ENCODE results near the gene HCN4. TPM values are rescaled to one million over a fixed set of nuclear protein-coding genes. Genes with fewer than 3 reads are reported as not detected.

The HCN4 gene
- total and polyA plus RNA-seq, 2 donors (not counting 3 experiments of a cell fraction or from before 2014, with no cell fraction given) = 0.01 TPM; not detected in 1

DNA sequence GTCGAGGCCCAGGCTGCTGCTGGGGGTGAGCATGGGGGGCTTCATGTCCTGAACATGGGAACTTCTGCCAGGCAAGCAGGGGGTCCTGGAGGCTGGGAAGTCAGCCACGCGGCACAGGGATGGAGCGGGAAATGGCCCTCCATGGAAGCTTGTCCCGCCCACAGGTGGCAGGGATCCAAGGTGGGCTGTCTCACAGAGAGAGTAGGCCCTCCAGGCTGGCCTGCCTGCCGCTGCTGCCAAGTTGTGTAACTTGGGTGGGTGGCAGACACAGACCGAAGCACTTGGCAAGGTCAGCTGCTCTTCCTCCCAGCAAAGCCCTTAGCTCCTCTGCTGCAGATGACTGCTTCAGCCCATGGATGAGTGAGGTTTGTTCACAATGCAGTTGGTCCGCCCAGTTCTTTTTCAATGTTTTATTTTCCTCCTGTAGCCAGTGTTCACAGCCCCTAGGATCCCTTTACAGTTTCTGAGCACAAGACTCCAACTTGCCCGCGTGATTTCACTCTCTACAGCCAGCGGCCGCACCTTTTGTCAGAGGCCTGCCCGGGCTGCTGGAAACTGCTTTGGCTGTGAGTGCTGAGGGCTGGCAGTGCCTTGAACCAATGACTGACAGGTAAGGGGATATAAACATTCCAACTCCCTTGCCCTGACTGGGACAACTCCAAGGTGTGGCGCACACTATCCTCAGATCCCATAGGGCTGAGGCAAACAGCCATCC, 26.7 kb downstream of the HCN4 start:
- ChIA-PET CTCF (no interaction called here), POLR2A (no interaction called here)
- intact Hi-C loops (cut with micrococcal nuclease) (no loop called here), dilution Hi-C loops (cut with MboI; ENCODE audit: extremely low pct_ligation_motif_present, low sequenced_read_pairs) (no loop called here)
- no TSS peak for BruUV-seq (replicated peaks)
- DNase-seq (ENCODE audit: low read depth, low spot score) (no peak), FAIRE-seq (no peak)
- no peak overlapping the region for H2AFZ ChIP-seq (ENCODE audit: low read depth, low read length)
- H4K20me1 ChIP-seq (replicated peaks; ENCODE audit: control insufficient read depth, extremely low read depth, insufficient read depth, low read length) = no peaks in the 10 kb centered on the region
- TF ChIP-seq GATA2 (IDR thresholded peaks at IDR 0.05; ENCODE audit: insufficient read depth, insufficient read length, low read depth, low read length) (no peak), CTCF (IDR thresholded peaks at IDR 0.05; ENCODE audit: extremely low read depth in 1 of 2, insufficient read depth in 1 of 2, low read depth in 1 of 2, low read length in 2 of 2) (no peak), JUN (IDR thresholded peaks at IDR 0.05; ENCODE audit: borderline replicate concordance, insufficient read depth, insufficient read length, low read depth) (no peak), FOS (IDR thresholded peaks at IDR 0.05; ENCODE audit: borderline replicate concordance, insufficient read depth, low read length) (no peak)
- TF ChIP-seq, protein P1, sequence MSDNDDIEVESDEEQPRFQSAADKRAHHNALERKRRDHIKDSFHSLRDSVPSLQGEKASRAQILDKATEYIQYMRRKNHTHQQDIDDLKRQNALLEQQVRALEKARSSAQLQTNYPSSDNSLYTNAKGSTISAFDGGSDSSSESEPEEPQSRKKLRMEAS (IDR thresholded peaks at IDR 0.05; ENCODE audit: insufficient read depth, insufficient read length) = no peak
- no peaks in the 10 kb centered on the region for H3K9me1 ChIP-seq (replicated peaks; ENCODE audit: control insufficient read depth, extremely low read depth, insufficient read depth, low read length)
- H3K9ac ChIP-seq (replicated peaks; ENCODE audit: extremely low read depth, insufficient read depth, low read length) = no peak overlapping the region
- H3K27ac ChIP-seq (ENCODE audit: insufficient read depth, low read depth, low read length) = no peak overlapping the region
- H3K9me3 ChIP-seq (replicated peaks; ENCODE audit: control insufficient read depth, insufficient read depth, low read length) = no peaks in the 10 kb centered on the region
- no peaks in the 10 kb centered on the region for H3K79me2 ChIP-seq (ENCODE audit: control insufficient read depth, insufficient read depth, low read length)
- H3K27me3 ChIP-seq (ENCODE audit: control insufficient read depth in 2 of 2, insufficient read depth in 2 of 2, low read length in 2 of 2) = no peaks in the 10 kb centered on the region
- H3K36me3 ChIP-seq (ENCODE audit: control insufficient read depth in 2 of 2, extremely low read depth in 1 of 2, insufficient read depth in 2 of 2, low read length in 2 of 2) = no peaks in the 10 kb centered on the region
- H3K4me3 ChIP-seq (replicated peaks in 1 of 3; ENCODE audit: insufficient read depth in 1 of 3, low read depth in 1 of 3, low read length in 3 of 3) = no peak overlapping the region
- no peaks in the 10 kb centered on the region for H3K4me1 ChIP-seq (ENCODE audit: control insufficient read depth, extremely low read depth, insufficient read depth, low read length)
- H3K4me2 ChIP-seq (ENCODE audit: insufficient read depth, low read length) = no peak overlapping the region

Measured in endothelial cell of umbilical vein (primary cell).